LNCaP clone FGC (cell line): ENCODE measurements around the gene C5AR1.
"Not testable (repeated sequence)": the region's sequence is repeated elsewhere in the genome, so short reads cannot be mapped to it uniquely, and the experiment has no call there.

Experiments used
- DNase-seq: peaks from one replicate; pipeline ENCODE4 v3.0.0-alpha.2; 2011; ENCODE audit warnings: low read depth
- H3K4me3 ChIP-seq: 2 replicates; pipeline ENCODE4 v1.5.1; 2011; ENCODE audit warnings: mild to moderate bottlenecking, low read depth, low read length, control low read depth
- CTCF ChIP-seq: IDR thresholded peaks from 2 replicates; pipeline ENCODE4 v1.5.1; 2012; ENCODE audit warnings: mild to moderate bottlenecking; ENCODE audit not compliant: control insufficient read depth, insufficient read depth; ENCODE audit errors: extremely low read depth

The C5AR1 gene

GRCh38 chr19:47353307-47353712, 43.6 kb downstream of the C5AR1 start:
- DNase-seq: no peak
- no peak overlapping the region for H3K4me3 ChIP-seq
- no peak for TF ChIP-seq CTCF

GRCh38 chr19:47356900-47357299, 47.2 kb downstream of the C5AR1 start:
- TF ChIP-seq CTCF: no peak
- no peak for DNase-seq
- no peak overlapping the region for H3K4me3 ChIP-seq

- no peak for DNase-seq
- TF ChIP-seq CTCF: no peak
These were observed 48.4 kb downstream of the C5AR1 start for GRCh38 chr19:47357788-47358680.

GRCh38 chr19:47358936-47359335, 49.3 kb downstream of the C5AR1 start:
- TF ChIP-seq CTCF: no peak
- no peak overlapping the region for H3K4me3 ChIP-seq
- no peak for DNase-seq

More at GRCh38 chr19:47357788-47358680, 48.4 kb downstream of the C5AR1 start:
- no peak overlapping the region for H3K4me3 ChIP-seq

GRCh38 chr19:47362321-47362720, 52.7 kb downstream of the C5AR1 start:
- TF ChIP-seq CTCF: no peak
- no peak for DNase-seq
- H3K4me3 ChIP-seq: no peak overlapping the region

GRCh38 chr19:47363758-47364531, 54.3 kb downstream of the C5AR1 start:
- no peak overlapping the region for H3K4me3 ChIP-seq
- TF ChIP-seq CTCF: no peak
- DNase-seq: no peak

GRCh38 chr19:47365455-47365854, 55.8 kb downstream of the C5AR1 start:
- DNase-seq, H3K4me3 ChIP-seq: not testable (repeated sequence)
